Neural progenitor cell (in vitro differentiated cells): ENCODE data around the gene PRKAG2. TPM values are rescaled to one million over a fixed set of nuclear protein-coding genes. Genes with fewer than 3 reads are reported as not detected.

ENCODE experiments used
- DNase-seq: peaks from one replicate; pipeline ENCODE4 v3.0.0-alpha.2; 2016; ENCODE audit warnings: low spot score
- H2AFZ ChIP-seq: fragments of 200-600 bp; sonication (generic); replicated peaks from 2 replicates; pipeline ENCODE4 v1.6.1; 2016; ENCODE audit warnings: antibody characterized with exemption
- H3F3A ChIP-seq: fragments of 200-600 bp; sonication (generic); 2 replicates; pipeline ENCODE4 v1.6.1; 2016; ENCODE audit warnings: antibody characterized with exemption, low read depth
- H3K27ac ChIP-seq: fragments of 200-600 bp; sonication (generic); 2 replicates; pipeline ENCODE4 v1.5.1; 2016; ENCODE audit warnings: mild to moderate bottlenecking
- H3K27me3 ChIP-seq: fragments of 200-600 bp; sonication (generic); 2 replicates; pipeline ENCODE4 v1.6.1; 2016; ENCODE audit warnings: mild to moderate bottlenecking, moderate library complexity
- H3K36me3 ChIP-seq: fragments of 200-600 bp; sonication (generic); 2 replicates; pipeline ENCODE4 v1.5.1; 2016
- H3K4me1 ChIP-seq: fragments of 200-600 bp; sonication (generic); 2 replicates; pipeline ENCODE4 v1.6.1; 2016; ENCODE audit warnings: mixed run types
- H3K4me2 ChIP-seq: fragments of 200-600 bp; sonication (generic); 2 replicates; pipeline ENCODE4 v1.6.1; 2016
- H3K4me3 ChIP-seq: fragments of 200-600 bp; sonication (generic); 2 replicates; pipeline ENCODE4 v1.5.1; 2016
- H3K79me2 ChIP-seq: fragments of 200-600 bp; sonication (generic); 2 replicates; pipeline ENCODE4 v1.6.1; 2016; ENCODE audit warnings: low read depth
- H3K9ac ChIP-seq: fragments of 200-600 bp; sonication (generic); 2 replicates; pipeline ENCODE4 v1.6.1; 2016
- H3K9me3 ChIP-seq: fragments of 200-600 bp; sonication (generic); 2 replicates; pipeline ENCODE4 v1.5.1; 2016; ENCODE audit warnings: low read depth
- H4K20me1 ChIP-seq: fragments of 200-600 bp; sonication (generic); 2 replicates; pipeline ENCODE4 v1.6.1; 2016; ENCODE audit warnings: low read depth
- H3K27ac Mint-ChIP-seq: 3 replicates; pipeline ENCODE4 v1.8.0; 2021; ENCODE audit warnings: mixed read lengths
- H3K27me3 Mint-ChIP-seq: 2 replicates; pipeline ENCODE4 v1.8.0; 2022; ENCODE audit warnings: low read depth, mild to moderate bottlenecking, inconsistent platforms, moderate library complexity, mixed read lengths; ENCODE audit not compliant: insufficient read depth
- H3K36me3 Mint-ChIP-seq: 3 replicates; pipeline ENCODE4 v1.8.0; 2021; ENCODE audit warnings: mixed read lengths
- H3K4me1 Mint-ChIP-seq: 3 replicates; pipeline ENCODE4 v1.8.0; 2021; ENCODE audit warnings: mixed read lengths
- H3K4me3 Mint-ChIP-seq: 3 replicates; pipeline ENCODE4 v1.8.0; 2021; ENCODE audit warnings: mild to moderate bottlenecking, moderate library complexity, mixed read lengths
- H3K9me3 Mint-ChIP-seq: 3 replicates; pipeline ENCODE4 v1.8.0; 2020; ENCODE audit warnings: mixed read lengths
- EZH2 ChIP-seq: fragments of 200-600 bp; sonication (generic); IDR thresholded peaks from 2 replicates; pipeline ENCODE4 v1.6.1; 2017; ENCODE audit warnings: antibody characterized with exemption, mild to moderate bottlenecking, moderate library complexity
- EZH2phosphoT487 ChIP-seq: fragments of 200-600 bp; sonication (generic); IDR thresholded peaks from 2 replicates; pipeline ENCODE4 v1.6.1; 2017; ENCODE audit warnings: antibody characterized with exemption
- total RNA-seq: library from RNA; depleted of rRNA; stranded (reverse); fragments of >200 nt; gene quantifications from 2 replicates; pipeline ENCODE4 v1.2.3, GENCODE V29; 2015; ENCODE audit warnings: low replicate concordance
- TF ChIP-seq, protein P1 (sequence below): fragments of 200-600 bp; sonication (generic); IDR thresholded peaks from 2 replicates; pipeline ENCODE4 v1.5.1; 2017; ENCODE audit warnings: antibody characterized with exemption, mild to moderate bottlenecking

Gene PRKAG2
- total RNA-seq, 1 donor from 2014 or later: 11.4 TPM

GRCh38 chr7:151775547-151776443 is 101.1 kb downstream of the PRKAG2 start:
- H3K9me3 Mint-ChIP-seq: peaks cover 7% of the 10 kb centered on the region
- no peak overlapping the region for H3K9ac ChIP-seq
- no peaks in the 10 kb centered on the region for H4K20me1 ChIP-seq
- H3K4me1 Mint-ChIP-seq: no peaks in the 10 kb centered on the region
- no peaks in the 10 kb centered on the region for H3K4me1 ChIP-seq
- no peak overlapping the region for H3K27ac Mint-ChIP-seq
- no peak overlapping the region for H3K4me3 ChIP-seq
- no peaks in the 10 kb centered on the region for H3K36me3 Mint-ChIP-seq
- H3F3A ChIP-seq: no peaks in the 10 kb centered on the region
- H3K9me3 ChIP-seq: no peaks in the 10 kb centered on the region
- TF ChIP-seq, protein P1, sequence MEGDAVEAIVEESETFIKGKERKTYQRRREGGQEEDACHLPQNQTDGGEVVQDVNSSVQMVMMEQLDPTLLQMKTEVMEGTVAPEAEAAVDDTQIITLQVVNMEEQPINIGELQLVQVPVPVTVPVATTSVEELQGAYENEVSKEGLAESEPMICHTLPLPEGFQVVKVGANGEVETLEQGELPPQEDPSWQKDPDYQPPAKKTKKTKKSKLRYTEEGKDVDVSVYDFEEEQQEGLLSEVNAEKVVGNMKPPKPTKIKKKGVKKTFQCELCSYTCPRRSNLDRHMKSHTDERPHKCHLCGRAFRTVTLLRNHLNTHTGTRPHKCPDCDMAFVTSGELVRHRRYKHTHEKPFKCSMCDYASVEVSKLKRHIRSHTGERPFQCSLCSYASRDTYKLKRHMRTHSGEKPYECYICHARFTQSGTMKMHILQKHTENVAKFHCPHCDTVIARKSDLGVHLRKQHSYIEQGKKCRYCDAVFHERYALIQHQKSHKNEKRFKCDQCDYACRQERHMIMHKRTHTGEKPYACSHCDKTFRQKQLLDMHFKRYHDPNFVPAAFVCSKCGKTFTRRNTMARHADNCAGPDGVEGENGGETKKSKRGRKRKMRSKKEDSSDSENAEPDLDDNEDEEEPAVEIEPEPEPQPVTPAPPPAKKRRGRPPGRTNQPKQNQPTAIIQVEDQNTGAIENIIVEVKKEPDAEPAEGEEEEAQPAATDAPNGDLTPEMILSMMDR: no peak
- TF ChIP-seq EZH2: no peak
- no peak for TF ChIP-seq EZH2phosphoT487
- H3K79me2 ChIP-seq: no peaks in the 10 kb centered on the region
- H3K36me3 ChIP-seq: no peaks in the 10 kb centered on the region
- peaks cover 14% of the 10 kb centered on the region for H3K27me3 Mint-ChIP-seq
- H3K4me2 ChIP-seq: no peak overlapping the region
- H3K4me3 Mint-ChIP-seq: no peak overlapping the region
- DNase-seq: no peak
- no peak overlapping the region for H2AFZ ChIP-seq
- no peak overlapping the region for H3K27ac ChIP-seq
- H3K27me3 ChIP-seq: no peaks in the 10 kb centered on the region

- no peaks in the 10 kb centered on the region for H4K20me1 ChIP-seq
- H3K4me3 Mint-ChIP-seq: no peak overlapping the region
- H3K27me3 ChIP-seq: no peaks in the 10 kb centered on the region
- H3K4me1 ChIP-seq: no peaks in the 10 kb centered on the region
- H3K9ac ChIP-seq: no peak overlapping the region
- H3K9me3 ChIP-seq: no peaks in the 10 kb centered on the region
- no peak overlapping the region for H3K27ac ChIP-seq
- H3K79me2 ChIP-seq: no peaks in the 10 kb centered on the region
- no peaks in the 10 kb centered on the region for H3K36me3 ChIP-seq
- DNase-seq: no peak
- H3K4me1 Mint-ChIP-seq: no peaks in the 10 kb centered on the region
- no peak overlapping the region for H3K4me2 ChIP-seq
- TF ChIP-seq, protein P1: no peak
- TF ChIP-seq EZH2 (no peak), EZH2phosphoT487 (no peak)
- no peak overlapping the region for H3K4me3 ChIP-seq
- H3K9me3 Mint-ChIP-seq: peaks cover 7% of the 10 kb centered on the region
- H3K27me3 Mint-ChIP-seq: peaks cover 18% of the 10 kb centered on the region
- no peaks in the 10 kb centered on the region for H3K36me3 Mint-ChIP-seq
- no peaks in the 10 kb centered on the region for H3F3A ChIP-seq
- no peak overlapping the region for H3K27ac Mint-ChIP-seq
- no peak overlapping the region for H2AFZ ChIP-seq
Observed at GRCh38 chr7:151774951-151775350, 102.0 kb downstream of the PRKAG2 start.

- H3F3A ChIP-seq: no peaks in the 10 kb centered on the region
- TF ChIP-seq EZH2phosphoT487 (no peak), EZH2 (no peak)
- TF ChIP-seq, protein P1: no peak
- H3K4me1 Mint-ChIP-seq: no peaks in the 10 kb centered on the region
- H3K4me3 ChIP-seq: no peak overlapping the region
- H3K27me3 ChIP-seq: no peaks in the 10 kb centered on the region
- H3K4me1 ChIP-seq: no peaks in the 10 kb centered on the region
- H4K20me1 ChIP-seq: no peaks in the 10 kb centered on the region
- H3K36me3 ChIP-seq: no peaks in the 10 kb centered on the region
- no peak for DNase-seq
- no peak overlapping the region for H3K4me3 Mint-ChIP-seq
- peaks cover 7% of the 10 kb centered on the region for H3K9me3 Mint-ChIP-seq
- H3K9me3 ChIP-seq: no peaks in the 10 kb centered on the region
- no peak overlapping the region for H3K9ac ChIP-seq
- H2AFZ ChIP-seq: no peak overlapping the region
- no peaks in the 10 kb centered on the region for H3K36me3 Mint-ChIP-seq
- H3K4me2 ChIP-seq: no peak overlapping the region
- no peaks in the 10 kb centered on the region for H3K79me2 ChIP-seq
- no peak overlapping the region for H3K27ac ChIP-seq
- peaks cover 13% of the 10 kb centered on the region for H3K27me3 Mint-ChIP-seq
- H3K27ac Mint-ChIP-seq: no peak overlapping the region
Observed at GRCh38 chr7:151773797-151774196, 103.1 kb downstream of the PRKAG2 start.
